GM12801 (cell line): ENCODE measurements around the gene JADE1.

Experiments used
- CTCF ChIP-seq: IDR thresholded peaks from one replicate; pipeline ENCODE4 v1.5.1; 2011; ENCODE audit warnings: control low read depth; ENCODE audit not compliant: insufficient read length; ENCODE audit errors: extremely low read depth

JADE1 gene

GRCh38 chr4:128796934-128797333, 12.6 kb upstream of the JADE1 start:
- no peak for TF ChIP-seq CTCF

GRCh38 chr4:128800284-128800683, 9.2 kb upstream of the JADE1 start:
- TF ChIP-seq CTCF, result no peak

DNA sequence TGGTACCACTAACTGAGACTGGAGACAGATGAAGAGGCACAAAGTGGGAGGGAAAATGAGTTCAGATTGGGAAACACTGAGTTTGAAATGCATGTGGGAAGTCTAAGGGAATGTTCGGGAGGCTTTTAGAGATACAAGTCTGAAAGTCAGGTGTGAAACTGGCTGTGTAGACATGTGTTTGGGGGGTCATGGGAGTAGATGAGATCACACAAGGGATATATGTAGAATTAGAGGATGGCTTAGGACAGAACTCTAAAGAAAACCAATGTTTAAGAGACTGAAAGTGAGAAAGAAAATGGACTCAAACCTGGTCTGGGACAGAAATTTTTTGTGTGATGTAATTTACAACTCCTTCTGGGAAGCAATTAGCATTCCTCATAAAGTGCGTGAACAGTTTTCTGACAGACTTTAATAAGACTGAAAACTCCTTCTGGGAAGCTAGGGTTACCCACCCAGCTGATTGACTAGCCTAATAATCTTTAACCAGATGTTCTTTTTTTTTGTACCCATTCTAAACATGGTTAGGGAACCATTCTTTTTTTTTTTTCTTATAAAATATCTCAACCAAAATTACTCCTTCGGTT, 8.7 kb upstream of the JADE1 start:
- no peak for TF ChIP-seq CTCF

- TF ChIP-seq CTCF, result no peak
Measured at GRCh38 chr4:128802680-128803628, 6.5 kb upstream of the JADE1 start.

DNA sequence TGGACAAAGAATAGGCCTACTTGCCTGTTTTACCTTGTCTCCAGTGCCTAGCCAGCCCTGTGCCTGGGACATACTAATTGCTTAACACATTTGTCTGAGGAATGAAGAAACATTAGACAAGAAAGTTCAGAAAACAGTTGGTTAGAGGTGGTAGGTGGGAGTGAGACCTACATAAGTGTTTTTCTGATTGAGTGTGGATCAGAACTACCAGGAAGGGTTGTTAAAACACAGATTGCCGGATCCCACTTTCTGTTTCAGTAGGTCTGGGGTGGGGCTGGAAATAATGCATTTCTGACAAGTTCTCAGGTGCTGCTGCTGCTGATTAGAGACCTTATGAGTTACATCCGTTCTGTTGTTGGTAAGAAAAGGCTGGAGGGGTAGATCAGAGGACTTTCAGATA, 5.7 kb upstream of the JADE1 start:
- no peak for TF ChIP-seq CTCF

DNA sequence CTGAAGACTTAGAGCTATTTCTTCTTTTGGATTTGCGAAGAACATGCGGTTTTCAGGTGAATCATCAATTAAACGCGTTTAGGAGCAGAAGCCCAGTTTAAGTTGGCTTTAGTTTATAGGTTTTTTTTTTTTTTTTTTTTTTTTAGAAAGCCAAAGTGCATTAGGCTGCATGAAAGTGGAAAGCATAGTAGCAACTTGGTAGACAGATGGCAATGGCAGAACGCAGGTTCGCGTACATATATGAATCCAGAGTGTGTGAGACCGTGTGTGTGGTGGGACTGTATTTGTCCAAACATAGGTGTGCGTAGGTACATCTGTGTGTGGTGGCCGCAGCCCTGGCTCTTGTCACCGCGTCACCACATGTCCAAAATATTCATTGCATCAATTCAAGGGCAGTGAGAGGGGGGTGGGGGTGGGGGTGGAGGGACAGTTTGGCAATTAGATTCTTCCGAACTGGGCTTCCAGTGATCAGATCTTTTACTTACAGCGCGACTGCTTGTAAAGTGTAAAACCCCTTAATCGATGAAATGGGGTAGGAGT, 901 bp downstream of the JADE1 start:
- TF ChIP-seq CTCF, result no peak

- TF ChIP-seq CTCF, result no peak
Measured at GRCh38 chr4:128810871-128811570, 1.5 kb downstream of the JADE1 start.
